Stimulated activated CD4-positive, alpha-beta T cell treated with anti-CD3 and anti-CD28 coated beads, TNF-alpha, amount 100 ng/mL, for 24 hours (primary cell): ENCODE measurements around the gene CSAD.

ENCODE experiments used
- DNase-seq, 3 experiments: peaks; one replicate each; pipeline ENCODE4 v3.0.0-alpha.2; 2020; ENCODE audit warnings: low read depth in 3 of 3

Gene CSAD

GRCh38 chr12:53199700-53200099 is 19.0 kb upstream of the CSAD start:
- no peak for DNase-seq

GRCh38 chr12:53198486-53199110 is 17.9 kb upstream of the CSAD start:
- no peak for DNase-seq

- DNase-seq = no peak
Measured at GRCh38 chr12:53197011-53197640, 16.4 kb upstream of the CSAD start.

GRCh38 chr12:53196486-53196885 is 15.8 kb upstream of the CSAD start:
- no peak for DNase-seq

- DNase-seq = no peak
Measured at GRCh38 chr12:53195516-53196420, 15.0 kb upstream of the CSAD start.

- no peak for DNase-seq
Measured at GRCh38 chr12:53194973-53195372, 14.2 kb upstream of the CSAD start.

- DNase-seq = no peak
Measured at GRCh38 chr12:53193985-53194716, 13.4 kb upstream of the CSAD start.

GRCh38 chr12:53193040-53193439 is 12.3 kb upstream of the CSAD start:
- no peak for DNase-seq

- no peak for DNase-seq
Measured at GRCh38 chr12:53192531-53193021, 11.9 kb upstream of the CSAD start.

- DNase-seq = no peak
Measured at GRCh38 chr12:53191885-53192530, 11.3 kb upstream of the CSAD start.

- no peak for DNase-seq
Measured at GRCh38 chr12:53191096-53191884, 10.6 kb upstream of the CSAD start.

- peak in 2 of 3 experiments; percentile 31 to 45 for DNase-seq
Measured at GRCh38 chr12:53190108-53190729, 9.5 kb upstream of the CSAD start.

GRCh38 chr12:53187145-53187899 is 6.6 kb upstream of the CSAD start:
- no peak for DNase-seq

GRCh38 chr12:53186745-53187144 is 6.0 kb upstream of the CSAD start:
- DNase-seq = no peak

- no peak for DNase-seq
Measured at GRCh38 chr12:53185582-53186153, 4.9 kb upstream of the CSAD start.

GRCh38 chr12:53184828-53185227 is 4.1 kb upstream of the CSAD start:
- no peak for DNase-seq

GRCh38 chr12:53182903-53183302 is 2.2 kb upstream of the CSAD start:
- no peak for DNase-seq

GRCh38 chr12:53181935-53182334 is 1.2 kb upstream of the CSAD start:
- DNase-seq = no peak
